Right ventricle myocardium superior (tissue), 1 donor: ENCODE data around the gene ARHGEF37. TPM values are rescaled to one million over a fixed set of nuclear protein-coding genes. Genes with fewer than 3 reads are reported as not detected.

Experiments
- ATAC-seq: fragments of 200-7000 bp; cut with Tn5 transposase; one replicate; pipeline ENCODE4 v1.9.1; 2020; ENCODE audit warnings: mild to moderate bottlenecking; ENCODE audit not compliant: poor library complexity
- DNase-seq: peaks from one replicate; pipeline ENCODE4 v3.0.0-alpha.2; 2020
- intact Hi-C: fragments of 100-400 bp; cut with DNase I; formaldehyde crosslinking; loops from one replicate; pipeline ENCODE4 v1.11.2; 2022
- total RNA-seq: library from RNA; stranded (reverse); fragmentation: NEBNext Ultra II Directional; extraction: Animal tissue kit (Norgen Biotek cat#: 25700); gene quantifications from one replicate; pipeline ENCODE4 v1.2.1, GENCODE V29; 2021
- donor health status: DM: no; HTN: yes; CAD: no; lungs with severe emphysema.

The ARHGEF37 gene
- total RNA-seq, 1 donor from 2014 or later: 32.9 TPM

DNA sequence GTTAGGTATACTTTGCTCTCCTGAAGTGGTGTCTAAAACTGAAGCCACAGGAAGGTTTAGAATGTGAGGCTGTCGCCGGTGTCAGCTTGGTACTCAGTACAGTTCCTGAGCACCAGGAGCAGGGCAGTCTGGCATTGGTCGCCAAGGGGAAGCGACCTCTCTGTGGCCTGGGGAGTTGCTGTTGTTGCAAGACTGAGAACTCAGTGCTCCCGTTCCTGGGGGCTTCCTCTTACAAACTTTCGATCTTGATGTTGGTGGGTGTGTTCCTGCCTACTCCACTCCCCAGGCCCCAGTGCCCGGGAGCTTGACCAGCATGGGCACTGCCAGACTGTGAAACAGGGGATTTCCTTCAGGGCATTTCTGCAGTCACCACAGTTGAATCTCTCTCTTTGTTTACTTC, 96.4 kb downstream of the ARHGEF37 start:
- ATAC-seq (no peak), DNase-seq (peak; percentile 57)
- intact Hi-C loops: no loop called here

DNA sequence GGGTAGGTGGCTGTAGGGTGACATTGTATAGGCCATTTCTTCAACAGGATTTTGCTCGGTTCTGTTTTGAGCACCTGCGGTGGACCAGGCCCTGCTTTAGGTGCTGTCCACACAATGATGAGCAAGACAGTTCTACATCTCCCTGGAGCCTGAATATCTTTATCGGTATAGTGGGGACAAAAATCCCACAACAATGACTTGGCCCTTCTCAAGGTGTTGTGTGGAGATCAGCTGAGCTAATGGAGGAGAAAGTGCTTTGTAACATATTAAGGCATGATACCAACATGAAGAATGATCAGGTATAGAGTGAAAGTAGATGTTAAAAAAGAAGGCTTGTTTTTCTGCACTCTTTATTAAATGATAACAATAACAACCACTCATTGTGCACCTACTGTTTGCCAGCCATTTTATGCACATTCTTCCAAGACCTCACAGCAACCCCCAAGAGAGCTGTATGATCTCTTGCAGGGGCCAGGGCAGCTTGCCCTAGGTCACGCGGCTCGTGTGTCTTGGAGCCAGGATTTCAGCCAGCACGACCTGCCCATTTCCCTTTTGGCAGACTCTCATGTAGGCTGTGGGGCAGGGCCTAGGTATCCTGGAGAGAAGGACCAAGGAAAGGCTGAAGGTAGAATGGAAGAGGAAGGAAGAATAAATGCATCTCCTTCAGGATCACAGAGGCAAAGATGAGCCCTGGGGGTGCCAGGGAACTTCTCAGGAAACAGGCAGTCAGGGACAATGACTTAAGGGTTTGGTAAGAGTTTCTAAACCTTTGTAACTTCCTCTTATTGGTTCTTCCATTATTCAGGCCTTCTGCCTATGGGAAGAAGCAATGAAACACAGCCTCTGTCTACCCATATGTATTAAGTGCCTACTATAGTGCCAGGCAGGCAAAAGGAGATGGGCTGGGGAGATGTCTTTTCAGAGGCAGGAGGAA, 98.8 kb downstream of the ARHGEF37 start:
- intact Hi-C loops: no loop called here
- DNase-seq (peak; percentile 70), ATAC-seq (peak; percentile 58)

DNA sequence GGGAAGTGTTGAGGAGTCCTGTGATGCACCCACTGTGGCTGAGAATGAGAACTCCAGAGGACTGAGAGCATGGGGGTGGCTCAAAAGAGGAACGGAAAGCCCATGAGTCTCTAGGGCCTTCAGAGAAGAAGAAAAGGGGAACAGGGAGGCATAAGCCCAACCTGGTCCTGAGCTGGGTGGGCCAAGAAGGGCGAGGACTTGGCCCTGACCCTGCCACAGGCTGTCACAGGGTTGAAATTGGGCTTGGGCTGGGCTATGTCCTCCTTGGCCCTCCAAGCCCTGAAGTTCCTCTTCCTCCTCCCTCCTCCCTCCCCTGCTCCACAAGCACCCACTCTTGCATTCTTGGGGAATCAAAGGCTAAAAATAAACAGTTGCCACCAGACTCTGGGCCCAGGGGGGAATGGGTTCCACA, 99.5 kb downstream of the ARHGEF37 start:
- intact Hi-C loops: no loop called here
- peak; percentile 62 for DNase-seq
- ATAC-seq: peak; percentile 77

DNA sequence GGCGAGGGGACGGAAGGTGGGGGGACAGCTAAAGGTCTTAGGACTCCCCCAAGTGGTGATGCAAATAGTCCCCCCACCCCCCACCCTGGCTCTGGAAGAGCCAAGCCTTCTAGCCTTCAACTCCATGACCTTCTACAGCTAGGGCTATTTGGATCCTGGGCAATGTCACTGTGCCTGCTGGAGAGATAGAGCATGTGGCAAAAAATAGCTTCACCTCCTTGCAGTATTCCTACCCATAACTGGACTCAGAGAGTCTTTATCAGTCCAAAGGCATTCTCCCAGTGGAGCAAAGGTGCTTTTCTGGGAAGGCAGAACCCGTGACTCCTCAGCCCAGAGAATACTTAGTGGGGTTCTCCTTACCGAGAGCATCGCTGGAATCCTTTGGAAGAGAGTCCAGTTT, 100.0 kb downstream of the ARHGEF37 start:
- intact Hi-C loops: no loop called here
- ATAC-seq: peak; percentile 83
- no peak for DNase-seq

- no peak for DNase-seq
- no peak for ATAC-seq
- intact Hi-C loops: no loop called here
Measured at GRCh38 chr5:149681922-149682321, 100.6 kb downstream of the ARHGEF37 start.

DNA sequence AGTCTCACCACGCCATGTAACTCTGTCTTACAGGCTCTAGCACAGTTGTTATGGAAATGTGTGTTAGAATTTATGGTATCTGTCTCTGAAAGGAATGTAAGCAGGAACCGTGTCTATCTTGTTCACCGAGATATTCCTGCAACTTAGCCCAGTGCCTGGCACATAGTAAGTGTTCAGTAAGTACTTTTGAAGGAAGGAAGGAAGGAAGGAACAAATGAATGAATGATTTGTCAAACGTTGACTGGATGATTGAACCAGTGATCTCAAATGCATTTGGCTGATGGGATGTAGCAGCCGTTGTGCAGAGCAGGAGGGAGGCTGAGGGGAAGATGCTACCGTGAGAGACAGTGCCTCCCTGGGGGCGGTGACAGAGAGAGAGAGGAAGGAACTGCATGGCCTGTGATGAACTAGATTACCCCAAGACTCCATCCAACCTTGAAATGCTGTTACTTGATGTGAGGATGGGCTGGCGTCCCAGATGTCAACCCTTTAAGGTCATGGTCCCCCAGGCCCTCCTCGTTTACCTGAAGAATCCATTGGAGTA, 101.3 kb downstream of the ARHGEF37 start:
- intact Hi-C loops: no loop called here
- DNase-seq: no peak
- ATAC-seq: no peak

DNA sequence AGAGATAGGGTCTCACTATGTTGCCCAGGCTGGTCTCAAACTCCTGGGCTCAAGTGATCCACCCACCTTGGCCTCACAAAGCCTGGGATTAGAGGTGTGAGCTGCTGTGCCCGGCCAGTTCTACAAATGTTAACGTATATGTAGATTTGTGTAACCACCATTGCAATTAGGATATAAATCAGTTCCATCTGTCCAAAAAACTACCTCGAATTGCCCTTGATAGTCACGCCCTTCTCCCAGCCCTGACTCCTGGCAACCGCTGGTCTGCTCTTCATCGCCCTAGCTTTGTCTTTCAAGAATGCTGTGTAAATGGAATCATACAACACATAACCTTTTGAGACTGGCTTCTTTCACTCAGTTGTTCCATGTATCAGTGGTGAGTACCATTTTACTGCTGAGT, 102.7 kb downstream of the ARHGEF37 start:
- intact Hi-C loops: no loop called here
- DNase-seq: no peak
- ATAC-seq: no peak

DNA sequence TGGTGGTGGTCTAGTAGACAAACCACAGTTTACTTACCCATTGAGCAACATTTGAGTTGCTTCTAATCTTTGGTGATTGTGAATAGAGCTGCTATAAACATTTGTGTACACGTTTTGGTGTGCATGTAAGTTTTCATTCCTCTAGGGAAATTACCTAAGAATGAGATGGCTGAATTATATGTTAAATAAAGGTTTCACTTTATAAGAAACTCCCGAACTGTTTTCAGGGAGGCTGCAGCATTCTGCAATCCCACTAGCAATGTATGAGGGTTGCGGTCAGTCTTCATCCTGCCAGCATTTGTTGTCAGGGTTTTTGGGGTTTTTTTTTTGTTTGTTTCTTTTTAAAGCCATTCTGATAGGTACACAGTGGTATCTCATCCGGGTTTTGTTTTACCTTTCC, 103.1 kb downstream of the ARHGEF37 start:
- ATAC-seq (no peak), DNase-seq (no peak)
- intact Hi-C loops: no loop called here

Other genes with a start within 250 kb of the ARHGEF37 start
- 9.0 TPM for gene GRPEL2, start 236.0 kb upstream of the ARHGEF37 start, total RNA-seq
- gene PCYOX1L, start 223.5 kb upstream of the ARHGEF37 start, total RNA-seq: 2.0 TPM
- not detected for gene IL17B, start 202.2 kb upstream of the ARHGEF37 start, total RNA-seq
- 191 TPM for gene CSNK1A1, start 30.1 kb upstream of the ARHGEF37 start, total RNA-seq
- gene PPARGC1B, start 148.8 kb downstream of the ARHGEF37 start, total RNA-seq: 27.9 TPM